Measurements from ENCODE around the gene INHBC.
"Not testable (repeated sequence)": the region's sequence is repeated elsewhere in the genome, so short reads cannot be mapped to it uniquely, and the experiment has no call there.

Gene INHBC

DNA sequence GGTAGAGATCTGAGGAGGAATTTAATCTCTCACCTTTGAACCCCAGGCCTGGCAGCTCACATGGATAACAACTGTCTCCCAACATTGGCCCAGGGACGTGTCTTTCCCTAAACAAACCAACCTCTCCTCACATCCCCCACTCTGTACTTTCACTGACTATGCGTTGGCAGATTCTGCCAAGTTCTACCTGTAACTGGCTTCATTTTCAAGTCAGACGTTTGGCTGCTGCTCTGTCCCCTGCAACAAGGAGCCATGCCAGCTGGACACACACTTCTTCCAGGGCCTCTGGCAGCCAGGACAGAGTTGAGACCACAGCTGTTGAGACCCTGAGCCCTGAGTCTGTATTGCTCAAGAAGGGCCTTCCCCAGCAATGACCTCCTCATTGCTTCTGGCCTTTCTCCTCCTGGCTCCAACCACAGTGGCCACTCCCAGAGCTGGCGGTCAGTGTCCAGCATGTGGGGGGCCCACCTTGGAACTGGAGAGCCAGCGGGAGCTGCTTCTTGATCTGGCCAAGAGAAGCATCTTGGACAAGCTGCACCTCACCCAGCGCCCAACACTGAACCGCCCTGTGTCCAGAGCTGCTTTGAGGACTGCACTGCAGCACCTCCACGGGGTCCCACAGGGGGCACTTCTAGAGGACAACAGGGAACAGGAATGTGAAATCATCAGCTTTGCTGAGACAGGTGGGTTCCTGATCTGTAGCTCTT is at the start of gene INHBC:
TSS of gene INHBC (plus strand) at position 268 of the 707 bp plus-strand sequence. CDS start at position 371, 103 bp downstream.
- DNase-seq (ENCODE audit: low read depth) = no peak

DNA sequence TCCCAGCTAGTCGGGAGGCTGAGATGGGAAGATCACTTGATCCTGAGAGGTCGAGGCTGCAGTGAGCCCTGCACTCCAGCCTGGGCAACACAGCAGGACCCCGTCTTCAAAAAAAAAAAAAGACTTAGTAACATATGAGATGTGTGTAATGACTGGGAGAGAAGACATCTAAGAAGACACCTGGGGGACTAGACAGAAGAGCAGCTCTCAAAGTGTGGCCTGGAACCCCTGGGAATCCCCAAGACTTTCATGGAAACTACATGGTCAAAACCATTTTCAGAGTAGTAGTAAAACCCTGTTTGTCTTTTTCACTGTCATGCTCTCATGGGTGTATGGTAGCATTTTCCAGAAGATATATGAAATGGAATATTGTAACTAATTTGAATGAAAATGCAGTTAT is 49.0 kb upstream of the INHBC start:
- DNase-seq (ENCODE audit: low read depth) = no peak

GRCh38 chr12:57386187-57386720 is 48.3 kb upstream of the INHBC start:
- no peak for DNase-seq (ENCODE audit: low read depth)

GRCh38 chr12:57388425-57388824 is 46.2 kb upstream of the INHBC start:
- DNase-seq (ENCODE audit: low read depth) = no peak

DNA sequence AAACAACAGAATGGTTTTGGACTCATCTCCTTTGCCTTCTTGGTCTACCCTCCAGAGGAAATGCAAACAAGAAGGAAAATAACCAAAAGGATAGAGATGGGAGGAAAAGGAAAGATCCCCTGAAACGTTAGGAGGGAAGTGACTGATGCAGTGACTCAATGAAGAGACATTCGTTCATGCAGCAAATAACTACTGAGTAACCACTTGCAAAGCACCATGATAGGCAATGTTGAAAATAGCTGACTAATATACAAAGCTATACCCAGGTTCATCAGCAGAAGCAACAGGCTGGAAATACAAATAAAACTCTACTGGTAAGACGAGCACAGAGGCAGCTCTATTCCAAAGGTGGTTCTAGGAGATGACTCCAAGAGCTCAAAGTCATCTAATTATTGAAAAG is 45.6 kb upstream of the INHBC start:
- no peak for DNase-seq (ENCODE audit: low read depth)

DNA sequence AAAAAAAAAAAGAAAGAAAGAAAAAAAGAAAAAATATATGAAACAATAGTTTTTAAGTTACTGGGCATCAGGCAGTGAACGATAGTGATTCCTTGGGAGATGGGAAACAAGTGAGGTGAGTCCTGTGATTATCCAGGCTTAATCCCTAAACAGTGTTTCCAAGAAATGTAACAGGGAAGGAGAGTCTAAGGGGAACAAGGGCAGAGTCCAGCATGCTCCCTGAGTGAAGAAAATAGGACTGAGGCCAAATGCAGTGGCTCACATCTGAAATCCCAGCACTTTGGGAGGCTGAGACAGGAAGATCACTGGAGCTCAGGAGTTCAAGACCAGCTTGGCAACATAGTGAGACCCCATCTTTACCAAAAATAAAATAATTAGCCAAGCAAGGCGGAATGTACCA is 44.4 kb upstream of the INHBC start:
- DNase-seq (ENCODE audit: low read depth) = no peak

- DNase-seq (ENCODE audit: low read depth) = no peak
These were observed 39.5 kb upstream of the INHBC start for GRCh38 chr12:57395121-57395520.

- DNase-seq (ENCODE audit: low read depth) = no peak
These were observed 37.1 kb upstream of the INHBC start for GRCh38 chr12:57397441-57397840.

GRCh38 chr12:57399718-57400463 is 34.7 kb upstream of the INHBC start:
- DNase-seq (ENCODE audit: low read depth) = not testable (repeated sequence)

DNA sequence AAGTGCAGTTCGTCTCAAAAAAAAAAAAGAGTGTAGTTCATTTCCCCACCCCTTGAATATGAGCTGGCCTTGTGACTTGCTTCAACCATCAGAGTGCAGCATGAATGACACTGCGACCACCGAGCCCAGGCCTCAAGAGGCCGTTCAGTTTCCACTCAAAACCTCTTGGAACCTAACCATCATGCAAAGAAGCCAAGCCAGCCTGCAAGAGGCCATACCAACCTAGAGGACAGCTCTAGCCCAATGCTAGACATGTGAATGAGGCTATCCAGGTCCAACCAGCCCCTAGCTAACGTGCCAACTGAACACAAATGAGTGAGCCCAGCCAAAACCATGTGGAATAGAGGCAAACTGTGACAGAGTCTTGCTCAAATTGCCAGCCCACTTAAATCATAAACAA is 33.4 kb upstream of the INHBC start:
- no peak for DNase-seq (ENCODE audit: low read depth)

GRCh38 chr12:57402156-57402555 is 32.4 kb upstream of the INHBC start:
- DNase-seq (ENCODE audit: low read depth) = not testable (repeated sequence)

GRCh38 chr12:57404966-57405640 is 29.5 kb upstream of the INHBC start:
- no peak for DNase-seq (ENCODE audit: low read depth)

- no peak for DNase-seq (ENCODE audit: low read depth)
These were observed 24.1 kb upstream of the INHBC start for GRCh38 chr12:57410534-57410933.

GRCh38 chr12:57414160-57414559 is 20.4 kb upstream of the INHBC start:
- not testable (repeated sequence) for DNase-seq (ENCODE audit: low read depth)

- no peak for DNase-seq (ENCODE audit: low read depth)
These were observed 19.5 kb upstream of the INHBC start for GRCh38 chr12:57415088-57415487.

DNA sequence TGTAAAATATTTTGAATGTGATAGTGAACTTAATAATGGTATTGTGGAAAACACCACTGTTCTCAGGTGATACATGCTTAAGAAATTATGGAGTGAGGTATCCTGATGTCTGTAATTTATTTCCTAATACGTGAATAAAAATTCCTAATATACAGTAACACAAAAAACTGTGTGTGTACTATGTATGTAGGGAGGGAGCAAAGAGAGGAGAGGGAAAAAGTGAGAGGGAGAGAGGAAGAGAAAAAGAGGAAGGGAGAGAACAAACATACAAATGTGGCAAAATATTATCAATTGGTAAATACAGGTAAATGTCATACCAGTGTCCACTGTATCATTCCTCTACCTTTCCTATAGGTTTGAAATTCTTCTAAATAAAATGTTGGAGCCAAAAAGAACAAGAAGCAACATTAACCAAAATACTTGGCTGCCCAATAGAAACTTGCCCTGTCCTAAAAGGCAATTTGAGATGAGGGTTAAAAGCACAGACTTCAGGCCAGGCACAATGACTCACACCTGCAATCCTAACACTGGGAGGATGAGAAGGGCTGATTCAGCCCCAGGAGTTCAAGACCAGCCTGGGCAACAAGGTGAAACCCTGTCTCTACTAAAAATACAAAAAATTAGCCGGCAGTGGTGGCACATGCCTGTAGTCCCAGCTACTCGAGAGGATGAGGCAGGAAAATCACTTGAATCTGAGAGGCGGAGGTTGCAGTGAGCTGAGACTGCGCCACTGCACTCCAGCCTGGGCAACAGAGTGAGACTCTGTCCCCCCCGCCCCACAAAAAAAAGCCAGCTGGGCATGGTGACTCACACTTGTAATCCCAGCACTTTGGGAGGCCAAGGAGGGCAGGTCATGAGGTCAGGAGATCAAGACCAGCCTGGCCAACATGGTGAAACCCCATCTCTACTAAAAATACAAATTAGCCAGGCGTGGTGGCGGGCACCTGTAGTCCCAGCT is 18.3 kb upstream of the INHBC start:
- DNase-seq (ENCODE audit: low read depth) = no peak

GRCh38 chr12:57418255-57418654 is 16.3 kb upstream of the INHBC start:
- no peak for DNase-seq (ENCODE audit: low read depth)

- no peak for DNase-seq (ENCODE audit: low read depth)
These were observed 15.1 kb upstream of the INHBC start for GRCh38 chr12:57419495-57419894.

DNA sequence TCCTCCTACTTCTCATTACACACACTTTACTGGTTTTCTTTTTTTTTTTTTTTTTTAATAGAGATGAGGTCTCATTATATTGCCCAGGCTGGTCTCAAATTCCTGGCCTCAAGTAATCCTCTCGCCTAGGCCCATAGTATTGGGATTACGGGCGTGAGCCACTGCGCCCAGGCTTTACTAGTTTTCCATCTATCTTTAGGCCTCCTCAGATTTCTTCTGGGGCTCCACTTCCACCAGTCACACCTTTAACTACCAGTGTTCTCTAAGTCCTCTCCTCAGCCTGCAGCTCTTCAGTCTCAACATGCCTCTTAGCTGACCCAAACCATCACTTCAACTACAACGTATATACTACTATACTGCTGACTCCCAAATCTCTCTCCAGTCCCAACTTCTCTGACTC is 14.1 kb upstream of the INHBC start:
- DNase-seq (ENCODE audit: low read depth) = no peak

DNA sequence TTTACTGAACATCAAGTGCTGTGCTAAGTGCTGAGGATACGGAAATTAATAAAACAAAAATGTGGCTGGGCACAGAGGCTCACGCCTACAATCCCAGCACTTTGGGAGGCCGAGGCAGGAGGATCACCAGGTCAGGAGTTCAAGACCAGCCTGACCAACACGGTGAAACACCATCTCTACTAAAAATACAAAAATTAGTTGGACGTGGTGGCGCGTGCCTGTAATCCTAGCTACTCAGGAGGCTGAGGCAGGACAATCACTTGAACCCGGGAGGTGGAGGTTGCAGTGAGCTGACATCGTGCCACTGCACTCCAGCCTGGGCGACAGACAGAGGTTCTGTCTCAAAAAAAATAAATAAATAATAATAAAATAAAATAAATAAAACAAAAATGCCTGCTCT is 7.6 kb upstream of the INHBC start:
- DNase-seq (ENCODE audit: low read depth) = not testable (repeated sequence)

DNA sequence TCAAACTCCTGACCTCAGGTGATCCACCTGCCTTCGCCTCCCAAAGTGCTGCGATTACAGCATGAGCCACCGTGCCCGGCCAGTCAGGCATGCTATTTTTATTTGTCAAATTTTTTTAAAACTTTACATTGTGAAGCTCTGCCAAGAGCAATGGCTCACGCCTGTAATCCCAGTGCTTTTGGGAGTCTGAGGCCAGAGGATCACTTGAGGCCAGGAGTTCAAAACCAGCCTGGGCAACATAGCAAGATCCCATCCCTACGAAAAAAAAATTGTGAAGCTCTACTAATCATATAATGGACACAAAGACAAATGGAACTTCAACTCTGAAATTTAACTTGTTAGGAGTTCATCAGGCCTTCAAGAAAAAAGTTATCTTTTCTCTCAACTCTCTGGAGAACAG is 5.6 kb upstream of the INHBC start:
- DNase-seq (ENCODE audit: low read depth) = no peak

Data from stimulated activated CD8-positive, alpha-beta memory T cell treated with anti-CD3 and anti-CD28 coated beads, Interleukin-4, amount 100 ng/mL, for 24 hours (primary cell).